Neural cell (in vitro differentiated cells): ENCODE data around the gene TCF12. TPM values are rescaled to one million over a fixed set of nuclear protein-coding genes. Genes with fewer than 3 reads are reported as not detected.

Source experiments
- H2AFZ ChIP-seq: fragments of 200-600, 300-800 bp; sonication (generic), shearing (Covaris generic); 2 replicates; pipeline ENCODE4 v1.6.0; 2014; ENCODE audit warnings: low read depth, mild to moderate bottlenecking, antibody characterized with exemption, low read length, moderate library complexity
- H3F3A ChIP-seq: fragments of 200-600 bp; shearing (Covaris generic); 2 replicates; pipeline ENCODE4 v1.6.1; 2016; ENCODE audit warnings: mild to moderate bottlenecking, moderate library complexity, mixed read lengths, antibody characterized with exemption, low read length; ENCODE audit not compliant: insufficient read depth, poor library complexity, severe bottlenecking
- H3K27ac ChIP-seq: fragments of 200-600, 300-800 bp; sonication (generic), shearing (Covaris generic); 2 replicates; pipeline ENCODE4 v1.5.1; 2014; ENCODE audit warnings: mild to moderate bottlenecking, low read length, moderate library complexity
- H3K27me3 ChIP-seq: fragments of 300-800, 200-600 bp; sonication (generic), shearing (Covaris generic); 2 replicates; pipeline ENCODE4 v1.6.0; 2014; ENCODE audit warnings: mild to moderate bottlenecking, low read depth, low read length, moderate library complexity; ENCODE audit not compliant: insufficient read depth
- H3K36me3 ChIP-seq: fragments of 300-800, 200-600 bp; sonication (generic), shearing (Covaris generic); 2 replicates; pipeline ENCODE4 v1.5.1; 2014; ENCODE audit warnings: mild to moderate bottlenecking, antibody characterized with exemption, low read length, moderate library complexity; ENCODE audit not compliant: insufficient read depth
- H3K4me2 ChIP-seq: fragments of 300-800, 200-600 bp; sonication (generic), shearing (Covaris generic); 2 replicates; pipeline ENCODE4 v1.6.0; 2014; ENCODE audit warnings: mild to moderate bottlenecking, low read length
- H3K4me3 ChIP-seq: fragments of 300-800, 200-600 bp; sonication (generic), shearing (Covaris generic); 2 replicates; pipeline ENCODE4 v1.5.1; 2014; ENCODE audit warnings: mild to moderate bottlenecking, low read length, moderate library complexity
- H3K79me2 ChIP-seq: fragments of 200-600 bp; shearing (Covaris generic); replicated peaks from 2 replicates; pipeline ENCODE4 v1.6.0; 2014; ENCODE audit warnings: mild to moderate bottlenecking, low read length, moderate library complexity; ENCODE audit not compliant: insufficient read depth
- H3K9ac ChIP-seq: fragments of 300-800, 200-600 bp; sonication (generic), shearing (Covaris generic); 2 replicates; pipeline ENCODE4 v1.6.1; 2016; ENCODE audit warnings: mild to moderate bottlenecking, low read length, mixed read lengths
- H3K9me2 ChIP-seq: fragments of 200-600 bp; shearing (Covaris generic); 2 replicates; pipeline ENCODE4 v1.6.1; 2016; ENCODE audit warnings: mild to moderate bottlenecking, low read length, mixed read lengths; ENCODE audit not compliant: insufficient read depth
- H3K9me3 ChIP-seq: fragments of 200-600, 300-800 bp; sonication (generic), shearing (Covaris generic); 2 replicates; pipeline ENCODE4 v1.6.1; 2016; ENCODE audit warnings: mild to moderate bottlenecking, mixed run types, low read length, moderate library complexity, mixed read lengths
- H4K20me1 ChIP-seq: fragments of 200-600 bp; shearing (Covaris generic); 2 replicates; pipeline ENCODE4 v1.6.1; 2016; ENCODE audit warnings: mild to moderate bottlenecking, mixed run types; ENCODE audit not compliant: insufficient read depth
- EP300 ChIP-seq: fragments of 450-650 bp; conservative IDR thresholded peaks from 2 replicates; pipeline ENCODE4 v1.6.1; 2014; ENCODE audit warnings: antibody characterized with exemption, mild to moderate bottlenecking, moderate library complexity; ENCODE audit not compliant: poor library complexity, severe bottlenecking
- EZH2 ChIP-seq: fragments of 200-600, 300-800 bp; shearing (Covaris generic), sonication (generic); IDR thresholded peaks from 2 replicates; pipeline ENCODE4 v1.6.1; 2014; ENCODE audit warnings: antibody characterized with exemption, low read length, borderline replicate concordance, mild to moderate bottlenecking; ENCODE audit not compliant: insufficient read depth, poor library complexity, severe bottlenecking
- MXI1 ChIP-seq: fragments of 450-650 bp; conservative IDR thresholded peaks from 2 replicates; pipeline ENCODE4 v1.6.1; 2014; ENCODE audit warnings: antibody characterized with exemption, mild to moderate bottlenecking; ENCODE audit not compliant: poor library complexity, severe bottlenecking
- POLR2AphosphoS5 ChIP-seq: IDR thresholded peaks from 2 replicates; pipeline ENCODE4 v1.6.1; 2012
- RAD21 ChIP-seq: fragments of 450-650 bp; conservative IDR thresholded peaks from 2 replicates; pipeline ENCODE4 v1.6.1; 2014; ENCODE audit warnings: antibody characterized with exemption, mild to moderate bottlenecking, moderate library complexity
- SMC3 ChIP-seq: fragments of 450-650 bp; conservative IDR thresholded peaks from 2 replicates; pipeline ENCODE4 v1.6.1; 2014; ENCODE audit warnings: antibody characterized with exemption, mild to moderate bottlenecking, moderate library complexity; ENCODE audit not compliant: poor library complexity
- TAF1 ChIP-seq: IDR thresholded peaks from 2 replicates; pipeline ENCODE4 v1.6.1; 2012; ENCODE audit warnings: low read depth
- polyA plus RNA-seq: library from polyadenylated mRNA; depleted of rRNA; stranded (reverse); fragments of >200 nt; gene quantifications from 2 replicates; pipeline ENCODE4 v1.2.3, GENCODE V29; 2014
- TF ChIP-seq, protein P1 (sequence below): fragments of 450-650 bp; IDR thresholded peaks from 2 replicates; pipeline ENCODE4 v1.5.1; 2014; ENCODE audit warnings: antibody characterized with exemption, mild to moderate bottlenecking, moderate library complexity; ENCODE audit not compliant: poor library complexity, severe bottlenecking
- TF ChIP-seq, protein P2 (sequence below): IDR thresholded peaks from 2 replicates; pipeline ENCODE4 v1.6.1; 2012; ENCODE audit warnings: borderline replicate concordance

The TCF12 gene
- polyA plus RNA-seq, 1 donor from 2014 or later, result 52.7 TPM

DNA sequence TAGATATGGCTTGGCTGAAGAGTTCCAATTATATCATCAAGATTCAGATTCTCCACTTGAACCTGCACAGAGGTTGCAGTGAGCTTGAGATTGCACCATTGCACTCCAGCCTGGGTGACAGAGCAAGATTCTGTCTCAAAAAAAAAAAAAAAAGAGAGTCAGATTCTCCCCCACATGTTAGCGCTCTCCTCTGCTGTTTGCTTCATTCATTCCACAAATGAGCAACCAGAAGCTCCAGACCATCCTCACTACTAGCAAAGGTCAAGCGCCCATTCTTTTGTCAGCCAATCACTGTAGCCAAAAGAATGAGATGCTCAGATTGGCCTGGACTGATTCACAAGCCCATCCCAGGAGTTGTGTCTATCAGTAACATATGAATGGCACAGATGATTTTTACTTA lies 28.4 kb upstream of the TCF12 start:
- Histone ChIP-seq H3K9ac (no peak overlapping the region), H3K27ac (no peak overlapping the region), H3K4me2 (no peak overlapping the region), H3K9me2 (no peaks in the 10 kb centered on the region), H3K4me3 (no peak overlapping the region), H3F3A (peaks cover 15% of the 10 kb centered on the region), H3K79me2 (no peaks in the 10 kb centered on the region), H3K9me3 (no peaks in the 10 kb centered on the region), H3K36me3 (no peaks in the 10 kb centered on the region), H4K20me1 (no peaks in the 10 kb centered on the region), H2AFZ (no peak overlapping the region), H3K27me3 (no peaks in the 10 kb centered on the region)
- TF ChIP-seq EZH2 (no peak), EP300 (no peak), SMC3 (no peak), RAD21 (no peak), MXI1 (no peak), POLR2AphosphoS5 (no peak), TAF1 (no peak)
- TF ChIP-seq, protein P1, sequence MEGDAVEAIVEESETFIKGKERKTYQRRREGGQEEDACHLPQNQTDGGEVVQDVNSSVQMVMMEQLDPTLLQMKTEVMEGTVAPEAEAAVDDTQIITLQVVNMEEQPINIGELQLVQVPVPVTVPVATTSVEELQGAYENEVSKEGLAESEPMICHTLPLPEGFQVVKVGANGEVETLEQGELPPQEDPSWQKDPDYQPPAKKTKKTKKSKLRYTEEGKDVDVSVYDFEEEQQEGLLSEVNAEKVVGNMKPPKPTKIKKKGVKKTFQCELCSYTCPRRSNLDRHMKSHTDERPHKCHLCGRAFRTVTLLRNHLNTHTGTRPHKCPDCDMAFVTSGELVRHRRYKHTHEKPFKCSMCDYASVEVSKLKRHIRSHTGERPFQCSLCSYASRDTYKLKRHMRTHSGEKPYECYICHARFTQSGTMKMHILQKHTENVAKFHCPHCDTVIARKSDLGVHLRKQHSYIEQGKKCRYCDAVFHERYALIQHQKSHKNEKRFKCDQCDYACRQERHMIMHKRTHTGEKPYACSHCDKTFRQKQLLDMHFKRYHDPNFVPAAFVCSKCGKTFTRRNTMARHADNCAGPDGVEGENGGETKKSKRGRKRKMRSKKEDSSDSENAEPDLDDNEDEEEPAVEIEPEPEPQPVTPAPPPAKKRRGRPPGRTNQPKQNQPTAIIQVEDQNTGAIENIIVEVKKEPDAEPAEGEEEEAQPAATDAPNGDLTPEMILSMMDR, result no peak
- TF ChIP-seq, protein P2, sequence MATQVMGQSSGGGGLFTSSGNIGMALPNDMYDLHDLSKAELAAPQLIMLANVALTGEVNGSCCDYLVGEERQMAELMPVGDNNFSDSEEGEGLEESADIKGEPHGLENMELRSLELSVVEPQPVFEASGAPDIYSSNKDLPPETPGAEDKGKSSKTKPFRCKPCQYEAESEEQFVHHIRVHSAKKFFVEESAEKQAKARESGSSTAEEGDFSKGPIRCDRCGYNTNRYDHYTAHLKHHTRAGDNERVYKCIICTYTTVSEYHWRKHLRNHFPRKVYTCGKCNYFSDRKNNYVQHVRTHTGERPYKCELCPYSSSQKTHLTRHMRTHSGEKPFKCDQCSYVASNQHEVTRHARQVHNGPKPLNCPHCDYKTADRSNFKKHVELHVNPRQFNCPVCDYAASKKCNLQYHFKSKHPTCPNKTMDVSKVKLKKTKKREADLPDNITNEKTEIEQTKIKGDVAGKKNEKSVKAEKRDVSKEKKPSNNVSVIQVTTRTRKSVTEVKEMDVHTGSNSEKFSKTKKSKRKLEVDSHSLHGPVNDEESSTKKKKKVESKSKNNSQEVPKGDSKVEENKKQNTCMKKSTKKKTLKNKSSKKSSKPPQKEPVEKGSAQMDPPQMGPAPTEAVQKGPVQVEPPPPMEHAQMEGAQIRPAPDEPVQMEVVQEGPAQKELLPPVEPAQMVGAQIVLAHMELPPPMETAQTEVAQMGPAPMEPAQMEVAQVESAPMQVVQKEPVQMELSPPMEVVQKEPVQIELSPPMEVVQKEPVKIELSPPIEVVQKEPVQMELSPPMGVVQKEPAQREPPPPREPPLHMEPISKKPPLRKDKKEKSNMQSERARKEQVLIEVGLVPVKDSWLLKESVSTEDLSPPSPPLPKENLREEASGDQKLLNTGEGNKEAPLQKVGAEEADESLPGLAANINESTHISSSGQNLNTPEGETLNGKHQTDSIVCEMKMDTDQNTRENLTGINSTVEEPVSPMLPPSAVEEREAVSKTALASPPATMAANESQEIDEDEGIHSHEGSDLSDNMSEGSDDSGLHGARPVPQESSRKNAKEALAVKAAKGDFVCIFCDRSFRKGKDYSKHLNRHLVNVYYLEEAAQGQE, result no peak

DNA sequence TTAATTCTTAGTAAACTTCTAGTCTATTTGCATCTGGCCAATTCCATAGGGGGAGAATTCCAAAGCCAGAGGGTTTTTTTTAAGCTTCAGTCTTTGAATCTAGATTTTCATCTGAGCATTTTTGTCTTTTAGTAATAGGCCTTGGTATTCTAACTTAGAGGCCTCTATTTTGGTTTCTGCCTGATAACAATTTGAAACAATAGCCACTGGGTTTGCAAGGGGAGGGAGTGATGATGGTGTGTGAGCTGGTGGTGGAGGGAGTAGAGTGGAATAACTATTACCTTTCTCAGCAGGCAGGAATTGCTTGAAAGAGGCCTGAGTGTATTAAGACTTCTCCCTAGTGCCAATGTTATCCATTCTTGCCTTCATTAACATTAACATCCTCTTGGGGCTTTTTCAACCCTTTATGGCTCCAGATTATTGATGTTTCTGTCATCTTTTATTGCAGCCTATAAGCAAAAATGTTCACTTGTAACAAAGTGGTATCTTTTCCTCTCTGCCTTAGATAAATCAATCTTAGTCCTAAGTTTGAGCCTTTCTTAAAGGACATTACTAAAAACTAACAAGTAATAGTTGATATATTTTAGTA lies 26.5 kb upstream of the TCF12 start:
- no peaks in the 10 kb centered on the region for H3K9me3 ChIP-seq
- peaks cover 11% of the 10 kb centered on the region for H3F3A ChIP-seq
- TF ChIP-seq, protein P2, result no peak
- TF ChIP-seq MXI1, result no peak
- TF ChIP-seq EZH2, result no peak
- TF ChIP-seq, protein P1, result no peak
- TF ChIP-seq RAD21, result no peak
- TF ChIP-seq EP300, result no peak
- H3K79me2 ChIP-seq, result no peaks in the 10 kb centered on the region
- H3K36me3 ChIP-seq, result no peaks in the 10 kb centered on the region
- no peak overlapping the region for H3K4me3 ChIP-seq
- H3K27ac ChIP-seq, result no peak overlapping the region
- no peak overlapping the region for H3K9ac ChIP-seq
- no peak overlapping the region for H3K4me2 ChIP-seq
- H4K20me1 ChIP-seq, result no peaks in the 10 kb centered on the region
- H2AFZ ChIP-seq, result no peak overlapping the region
- no peaks in the 10 kb centered on the region for H3K9me2 ChIP-seq
- no peaks in the 10 kb centered on the region for H3K27me3 ChIP-seq
